KMS-11 (cell line): ENCODE results near the gene TDO2.

Source experiments
- H2AFZ ChIP-seq: fragments of 200-600 bp; sonication (generic); 2 replicates; pipeline ENCODE4 v1.6.1; 2016; ENCODE audit warnings: antibody characterized with exemption, mixed run types, low read depth
- H3K27ac ChIP-seq: fragments of 200-600 bp; sonication (generic); 2 replicates; pipeline ENCODE4 v1.6.1; 2016; ENCODE audit warnings: mild to moderate bottlenecking, mixed run types
- H3K27me3 ChIP-seq: fragments of 200-600 bp; sonication (generic); 2 replicates; pipeline ENCODE4 v1.6.1; 2017; ENCODE audit warnings: mild to moderate bottlenecking, low read depth, mixed run types, moderate library complexity; ENCODE audit not compliant: insufficient read depth
- H3K36me3 ChIP-seq: fragments of 200-600 bp; sonication (generic); 2 replicates; pipeline ENCODE4 v1.6.1; 2017; ENCODE audit warnings: mild to moderate bottlenecking, mixed run types; ENCODE audit not compliant: insufficient read depth
- H3K4me1 ChIP-seq: fragments of 200-600 bp; sonication (generic); 2 replicates; pipeline ENCODE4 v1.6.1; 2016; ENCODE audit warnings: mild to moderate bottlenecking, low read depth, mixed run types; ENCODE audit not compliant: poor library complexity, severe bottlenecking
- H3K4me2 ChIP-seq: fragments of 200-600 bp; sonication (generic); 2 replicates; pipeline ENCODE4 v1.7.0; 2016; ENCODE audit warnings: mild to moderate bottlenecking, mixed run types
- H3K4me3 ChIP-seq: fragments of 200-600 bp; sonication (generic); IDR thresholded peaks from 2 replicates; pipeline ENCODE4 v1.6.1; 2017; ENCODE audit warnings: low read depth, low read length, mixed read lengths; ENCODE audit not compliant: insufficient read depth
- H3K79me2 ChIP-seq: fragments of 200-600 bp; sonication (generic); 2 replicates; pipeline ENCODE4 v1.6.1; 2016; ENCODE audit warnings: low read depth, mixed run types; ENCODE audit not compliant: insufficient read depth
- H3K9ac ChIP-seq: fragments of 200-600 bp; sonication (generic); 2 replicates; pipeline ENCODE4 v1.6.1; 2016; ENCODE audit warnings: mild to moderate bottlenecking, mixed run types
- H4K20me1 ChIP-seq: fragments of 200-600 bp; sonication (generic); 2 replicates; pipeline ENCODE4 v1.6.1; 2016; ENCODE audit warnings: mild to moderate bottlenecking, mixed run types; ENCODE audit not compliant: insufficient read depth
- TF ChIP-seq, protein P1 (sequence below): fragments of 200-600 bp; sonication (generic); conservative IDR thresholded peaks from 2 replicates; pipeline ENCODE4 v1.6.1; 2017; ENCODE audit warnings: low read depth, mild to moderate bottlenecking, antibody characterized with exemption, low read length, moderate library complexity, mixed read lengths

Gene TDO2

GRCh38 chr4:155875878-155876277 lies 27.6 kb upstream of the TDO2 start:
- Histone ChIP-seq H3K79me2 (no peaks in the 10 kb centered on the region), H3K4me1 (no peaks in the 10 kb centered on the region), H3K36me3 (no peaks in the 10 kb centered on the region), H4K20me1 (no peaks in the 10 kb centered on the region), H3K27ac (no peak overlapping the region), H3K9ac (no peak overlapping the region), H2AFZ (no peak overlapping the region), H3K4me3 (no peak overlapping the region), H3K4me2 (no peak overlapping the region), H3K27me3 (no peaks in the 10 kb centered on the region)
- TF ChIP-seq, protein P1, sequence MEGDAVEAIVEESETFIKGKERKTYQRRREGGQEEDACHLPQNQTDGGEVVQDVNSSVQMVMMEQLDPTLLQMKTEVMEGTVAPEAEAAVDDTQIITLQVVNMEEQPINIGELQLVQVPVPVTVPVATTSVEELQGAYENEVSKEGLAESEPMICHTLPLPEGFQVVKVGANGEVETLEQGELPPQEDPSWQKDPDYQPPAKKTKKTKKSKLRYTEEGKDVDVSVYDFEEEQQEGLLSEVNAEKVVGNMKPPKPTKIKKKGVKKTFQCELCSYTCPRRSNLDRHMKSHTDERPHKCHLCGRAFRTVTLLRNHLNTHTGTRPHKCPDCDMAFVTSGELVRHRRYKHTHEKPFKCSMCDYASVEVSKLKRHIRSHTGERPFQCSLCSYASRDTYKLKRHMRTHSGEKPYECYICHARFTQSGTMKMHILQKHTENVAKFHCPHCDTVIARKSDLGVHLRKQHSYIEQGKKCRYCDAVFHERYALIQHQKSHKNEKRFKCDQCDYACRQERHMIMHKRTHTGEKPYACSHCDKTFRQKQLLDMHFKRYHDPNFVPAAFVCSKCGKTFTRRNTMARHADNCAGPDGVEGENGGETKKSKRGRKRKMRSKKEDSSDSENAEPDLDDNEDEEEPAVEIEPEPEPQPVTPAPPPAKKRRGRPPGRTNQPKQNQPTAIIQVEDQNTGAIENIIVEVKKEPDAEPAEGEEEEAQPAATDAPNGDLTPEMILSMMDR = no peak

GRCh38 chr4:155877971-155878370 lies 25.5 kb upstream of the TDO2 start:
- Histone ChIP-seq H3K4me2 (no peak overlapping the region), H3K9ac (no peak overlapping the region), H3K4me3 (no peak overlapping the region), H2AFZ (no peak overlapping the region), H3K27me3 (no peaks in the 10 kb centered on the region), H3K27ac (no peak overlapping the region), H4K20me1 (no peaks in the 10 kb centered on the region), H3K79me2 (no peaks in the 10 kb centered on the region), H3K4me1 (peaks cover 12% of the 10 kb centered on the region), H3K36me3 (no peaks in the 10 kb centered on the region)
- TF ChIP-seq, protein P1 = no peak

- Histone ChIP-seq H3K36me3 (no peaks in the 10 kb centered on the region), H3K27me3 (no peaks in the 10 kb centered on the region), H3K9ac (no peak overlapping the region), H3K4me3 (no peak overlapping the region), H4K20me1 (no peaks in the 10 kb centered on the region), H3K4me1 (peaks cover 12% of the 10 kb centered on the region), H3K79me2 (no peaks in the 10 kb centered on the region), H3K27ac (no peak overlapping the region), H2AFZ (no peak overlapping the region), H3K4me2 (no peak overlapping the region)
- TF ChIP-seq, protein P1 = no peak
Measured at GRCh38 chr4:155878611-155879010, 24.9 kb upstream of the TDO2 start.

GRCh38 chr4:155879767-155880166 lies 23.7 kb upstream of the TDO2 start:
- H3K9ac ChIP-seq = no peak overlapping the region
- H3K4me2 ChIP-seq = no peak overlapping the region
- no peaks in the 10 kb centered on the region for H3K36me3 ChIP-seq
- no peak overlapping the region for H2AFZ ChIP-seq
- H3K4me3 ChIP-seq = no peak overlapping the region
- H3K4me1 ChIP-seq = peaks cover 12% of the 10 kb centered on the region
- no peaks in the 10 kb centered on the region for H3K79me2 ChIP-seq
- no peaks in the 10 kb centered on the region for H4K20me1 ChIP-seq
- no peaks in the 10 kb centered on the region for H3K27me3 ChIP-seq
- TF ChIP-seq, protein P1 = no peak
- no peak overlapping the region for H3K27ac ChIP-seq
